HG02884 (cell line): Measurements from ENCODE around the gene GTPBP2.

Source experiments
- ATAC-seq: cut with Tn5 transposase; IDR thresholded peaks from one replicate; pipeline ENCODE4 v1.9.1; 2021; ENCODE audit warnings: mild to moderate bottlenecking, moderate library complexity; ENCODE audit not compliant: unreplicated experiment

The GTPBP2 gene, protein sequence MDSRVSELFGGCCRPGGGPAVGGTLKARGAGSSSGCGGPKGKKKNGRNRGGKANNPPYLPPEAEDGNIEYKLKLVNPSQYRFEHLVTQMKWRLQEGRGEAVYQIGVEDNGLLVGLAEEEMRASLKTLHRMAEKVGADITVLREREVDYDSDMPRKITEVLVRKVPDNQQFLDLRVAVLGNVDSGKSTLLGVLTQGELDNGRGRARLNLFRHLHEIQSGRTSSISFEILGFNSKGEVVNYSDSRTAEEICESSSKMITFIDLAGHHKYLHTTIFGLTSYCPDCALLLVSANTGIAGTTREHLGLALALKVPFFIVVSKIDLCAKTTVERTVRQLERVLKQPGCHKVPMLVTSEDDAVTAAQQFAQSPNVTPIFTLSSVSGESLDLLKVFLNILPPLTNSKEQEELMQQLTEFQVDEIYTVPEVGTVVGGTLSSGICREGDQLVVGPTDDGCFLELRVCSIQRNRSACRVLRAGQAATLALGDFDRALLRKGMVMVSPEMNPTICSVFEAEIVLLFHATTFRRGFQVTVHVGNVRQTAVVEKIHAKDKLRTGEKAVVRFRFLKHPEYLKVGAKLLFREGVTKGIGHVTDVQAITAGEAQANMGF

GRCh38 chr6:43629104-43629504 lies at the start of gene GTPBP2:
Gene GTPBP2 (minus strand): TSS chr6:43629264. CDS start chr6:43629162, 102 bp downstream.
- ATAC-seq, result peak; percentile 81

DNA sequence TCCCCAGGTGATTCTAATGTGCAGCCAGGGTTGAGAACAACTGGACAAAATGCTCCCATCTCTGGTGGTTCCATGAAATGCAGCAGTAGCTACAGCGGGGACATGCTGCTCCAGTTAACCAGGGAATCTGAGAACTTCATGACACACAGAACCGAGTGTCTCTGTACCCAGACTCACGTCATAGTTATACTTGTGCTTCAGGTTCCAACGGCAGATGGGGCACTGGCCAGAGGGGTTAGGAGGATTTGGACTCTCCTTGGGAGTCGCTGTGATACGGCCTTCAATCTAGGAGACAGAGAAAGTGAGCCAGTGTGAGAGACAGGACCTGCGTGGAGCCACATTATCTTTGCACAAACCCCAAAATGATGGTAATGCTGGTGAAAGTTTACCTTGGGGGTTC lies 49.3 kb upstream of the GTPBP2 start:
- no peak for ATAC-seq

- ATAC-seq, result no peak
Observed at GRCh38 chr6:43677759-43678158, 48.7 kb upstream of the GTPBP2 start.

- no peak for ATAC-seq
Observed at GRCh38 chr6:43676962-43677606, 48.0 kb upstream of the GTPBP2 start.

GRCh38 chr6:43674921-43675320 lies 45.9 kb upstream of the GTPBP2 start:
- no peak for ATAC-seq

DNA sequence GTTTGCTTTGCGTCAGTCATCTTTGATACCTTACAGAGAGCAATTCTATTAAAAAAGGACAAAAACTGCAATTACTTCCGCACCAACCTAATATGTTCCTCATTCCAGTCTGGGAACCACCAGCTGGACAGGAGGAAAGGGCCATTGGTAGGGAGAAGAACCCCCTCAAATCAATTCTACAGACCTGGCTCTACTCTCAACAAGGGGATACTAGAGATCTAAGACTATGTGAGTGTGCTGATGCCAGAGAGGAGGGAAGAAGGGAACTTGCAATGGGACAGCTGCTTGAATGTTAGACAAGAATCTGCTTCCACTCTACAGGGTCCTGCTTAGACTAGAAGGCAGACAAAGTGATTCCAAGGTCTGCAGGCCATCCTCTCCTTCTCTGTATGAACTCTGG lies 45.2 kb upstream of the GTPBP2 start:
- ATAC-seq, result no peak

DNA sequence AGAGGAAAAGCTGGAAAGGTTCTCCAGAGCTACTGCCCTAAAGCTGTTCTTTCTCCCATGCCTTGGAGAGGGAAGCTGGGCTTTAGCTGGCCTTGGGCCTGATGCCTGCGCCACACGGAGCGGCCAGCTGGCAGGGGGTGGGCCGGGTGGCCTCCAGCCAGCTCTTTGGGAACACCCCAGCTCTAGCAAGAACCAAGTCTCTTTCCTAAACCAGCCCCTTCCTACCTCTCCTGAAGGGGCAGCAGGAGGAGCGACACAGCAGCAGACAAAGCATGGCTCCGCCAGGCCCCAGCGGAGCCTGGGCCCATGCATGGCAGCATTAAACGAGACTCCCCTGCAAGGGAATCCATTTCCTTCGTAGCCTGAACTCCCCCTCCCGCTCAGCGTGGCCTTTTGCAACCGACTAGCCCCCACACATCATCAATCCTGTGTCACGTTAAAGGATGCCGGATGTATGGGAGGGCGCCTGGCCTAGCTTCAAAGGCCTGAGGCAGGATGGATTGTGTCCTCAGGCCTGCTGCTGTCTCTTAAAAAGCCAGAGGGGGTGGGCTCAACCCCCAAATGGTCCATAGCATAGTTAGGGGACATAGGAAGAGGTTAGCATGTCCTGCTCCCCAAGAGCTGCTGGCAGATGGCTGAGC lies 44.5 kb upstream of the GTPBP2 start:
- ATAC-seq, result no peak

DNA sequence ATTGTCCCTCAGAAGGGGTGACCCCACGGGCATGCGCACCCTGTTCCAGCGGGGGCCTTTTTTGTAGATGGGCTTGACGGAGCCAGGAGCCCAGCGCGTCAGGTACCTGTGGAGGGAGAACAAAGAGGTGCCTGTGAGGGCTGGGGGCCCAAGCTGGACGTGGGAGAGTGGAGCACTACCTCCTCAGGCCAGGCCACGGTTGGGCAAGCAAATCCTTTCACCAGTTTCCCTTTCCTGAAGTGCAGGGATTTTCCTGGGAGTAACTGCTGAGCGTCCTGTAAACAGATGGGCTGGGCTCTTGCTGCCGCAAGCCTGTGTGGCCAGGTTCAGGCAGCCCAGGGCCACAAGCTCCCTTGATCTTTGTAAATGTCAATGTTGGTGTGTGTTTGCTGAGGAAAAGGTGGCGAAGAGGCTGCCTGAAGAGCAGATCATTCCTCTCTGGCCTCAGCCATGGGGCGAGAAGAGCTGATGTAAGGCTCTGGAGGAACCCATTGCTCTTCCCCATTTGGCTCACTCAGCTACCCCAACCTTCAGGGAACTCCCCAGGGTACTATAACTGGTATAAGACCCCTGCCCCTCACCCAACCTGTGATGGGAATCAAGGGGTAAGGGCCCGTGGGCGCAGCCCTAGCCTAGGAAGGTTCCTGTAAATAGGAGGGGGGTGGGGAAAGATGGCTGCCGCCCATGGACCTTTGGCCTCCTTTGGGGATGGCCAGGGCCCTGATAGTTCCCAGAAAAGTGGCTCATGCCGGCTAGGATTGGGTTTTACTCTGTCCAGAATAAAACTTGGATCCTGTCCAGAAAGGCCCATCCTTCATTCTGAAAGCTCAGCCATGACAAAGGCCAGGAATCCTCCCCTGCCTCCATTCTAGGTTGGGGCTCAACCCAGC lies 43.0 kb upstream of the GTPBP2 start:
- no peak for ATAC-seq

DNA sequence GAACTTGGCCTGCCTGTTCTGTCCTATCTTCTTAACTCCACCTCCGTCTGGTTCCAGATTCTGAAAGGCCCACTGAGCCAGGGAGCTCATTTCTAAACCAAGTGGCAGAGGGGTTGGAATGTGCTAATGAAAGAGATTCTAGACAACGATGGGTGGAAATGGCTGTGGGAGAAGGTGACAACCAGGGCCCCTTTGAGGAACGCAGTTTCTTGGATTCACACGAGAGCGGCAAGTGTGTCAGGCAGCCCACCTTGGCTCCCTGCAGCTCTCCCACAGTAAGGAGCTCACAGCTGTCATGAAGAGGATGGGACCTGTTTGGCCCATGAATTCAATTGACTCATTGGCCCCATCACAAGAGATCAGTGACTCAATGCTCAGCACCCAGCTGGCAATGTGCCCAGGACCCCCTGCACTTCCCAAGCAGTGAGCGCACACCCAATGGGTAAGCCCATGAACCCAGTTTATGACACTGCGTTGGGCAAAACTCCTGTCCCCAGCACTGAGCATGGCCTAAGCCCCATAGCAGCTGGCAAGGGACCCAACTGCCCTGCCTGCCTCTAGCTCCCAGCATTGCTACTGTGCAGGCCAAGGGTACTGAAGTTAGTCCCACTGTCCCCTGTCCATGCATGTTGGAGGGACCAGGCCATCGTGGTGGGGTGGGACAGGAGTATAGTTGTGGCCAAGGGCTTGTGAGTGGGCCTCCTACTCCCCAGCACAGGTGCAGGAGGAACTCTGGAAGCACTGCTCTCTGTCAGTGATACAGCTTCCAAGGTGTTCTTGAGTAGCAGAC lies 42.1 kb upstream of the GTPBP2 start:
- ATAC-seq, result no peak

DNA sequence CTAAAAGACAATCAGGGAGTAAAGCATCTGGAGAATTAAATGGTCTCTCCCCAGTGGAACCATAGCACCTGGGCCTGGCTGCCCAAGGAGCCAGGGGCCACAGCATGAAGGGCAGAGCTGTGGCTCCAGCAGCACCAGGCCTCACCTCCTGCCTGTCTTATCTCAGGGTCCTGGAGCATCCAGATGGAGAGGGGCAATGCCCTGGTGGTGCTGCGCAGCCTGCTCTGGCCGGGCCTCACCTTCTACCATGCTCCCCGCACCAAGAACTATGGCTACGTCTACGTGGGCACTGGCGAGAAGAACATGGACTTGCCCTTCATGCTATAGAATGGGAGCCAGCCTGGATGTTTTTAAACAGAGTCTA lies 41.5 kb upstream of the GTPBP2 start:
- no peak for ATAC-seq

GRCh38 chr6:43669922-43670622 lies 41.0 kb upstream of the GTPBP2 start:
- ATAC-seq, result no peak

- no peak for ATAC-seq
Observed at GRCh38 chr6:43669050-43669921, 40.2 kb upstream of the GTPBP2 start.

GRCh38 chr6:43668151-43669028 lies 39.3 kb upstream of the GTPBP2 start:
- ATAC-seq, result peak; percentile 44

DNA sequence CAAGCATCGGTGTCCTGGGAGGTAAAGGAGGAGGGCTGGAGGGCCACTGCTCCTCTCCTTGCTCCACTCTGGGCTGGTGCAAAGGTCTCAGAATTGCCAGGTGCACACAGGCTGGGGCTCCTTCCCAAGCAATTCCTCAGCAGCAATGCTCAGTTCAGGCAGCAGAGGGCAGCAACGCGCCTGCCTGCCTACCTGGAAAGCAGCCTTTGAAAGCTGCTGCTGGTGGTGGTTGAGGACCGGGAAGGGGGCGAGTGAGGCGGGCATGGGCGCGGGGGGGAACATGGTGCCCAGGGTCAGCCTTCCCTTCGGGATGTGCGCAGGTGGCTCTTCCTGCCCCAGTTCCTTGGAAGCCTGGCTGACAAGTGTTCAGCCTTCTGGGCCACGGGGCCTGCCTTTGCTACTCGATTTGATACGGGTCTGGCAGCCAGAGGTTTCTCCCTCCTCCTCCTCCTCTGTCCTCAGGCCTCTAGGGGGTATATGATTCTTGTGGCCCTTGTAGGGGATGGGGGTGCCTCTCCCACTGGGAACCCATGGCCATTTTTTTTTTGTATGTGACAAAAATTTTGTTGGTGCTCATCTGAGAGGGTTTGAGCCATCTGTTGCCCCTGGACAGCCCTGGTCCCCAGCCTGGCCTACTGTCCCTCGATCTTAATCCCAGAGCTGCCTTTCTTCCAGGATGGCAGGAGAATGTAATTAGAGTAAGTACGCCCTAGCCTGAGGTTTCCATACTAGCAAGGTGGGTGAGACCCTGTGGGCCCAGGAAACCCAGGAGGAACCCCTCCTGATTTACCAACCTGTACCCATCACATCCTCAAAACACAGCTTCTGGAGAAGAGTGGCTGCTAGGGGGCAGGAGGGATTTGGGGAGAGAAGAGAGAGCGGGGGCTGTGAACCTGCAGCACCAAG lies 38.4 kb upstream of the GTPBP2 start:
- no peak for ATAC-seq

- ATAC-seq, result no peak
Observed at GRCh38 chr6:43666196-43666920, 37.3 kb upstream of the GTPBP2 start.

- no peak for ATAC-seq
Observed at GRCh38 chr6:43665376-43665775, 36.3 kb upstream of the GTPBP2 start.
